ENCODE measurements around the gene PCDHGA6. TPM values are rescaled to one million over a fixed set of nuclear protein-coding genes. Genes with fewer than 3 reads are reported as not detected.
A peak's percentile ranks its signal among the peaks of the same experiment; 100 is the strongest.

PCDHGA6 gene
- total RNA-seq, 3 donors from 2014 or later (not counting 1 experiment from before 2014, with no cell fraction given): 0.20 to 0.75 (median 0.21) TPM

GRCh38 chr5:141419074-141419880 lies 45.6 kb downstream of the PCDHGA6 start:
- Histone ChIP-seq H3K4me3 (ENCODE audit: low read length) (no peak overlapping the region), H3K36me3 (ENCODE audit: control insufficient read depth, insufficient read depth, low read length) (no peaks in the 10 kb centered on the region), H3K9me3 (ENCODE audit: control insufficient read depth, insufficient read depth, low read length) (peaks cover 36% of the 10 kb centered on the region), H3K27me3 (ENCODE audit: control insufficient read depth, insufficient read depth, low read length) (peaks cover 74% of the 10 kb centered on the region), H3K4me1 (ENCODE audit: control insufficient read depth, insufficient read depth, low read length) (peaks cover 15% of the 10 kb centered on the region), H3K27ac (ENCODE audit: low read length) (no peak overlapping the region)
- H3K9me3 Mint-ChIP-seq: peaks cover 0 to 5% of the 10 kb centered on the region in 2 donors
- peaks cover 68 to 69% of the 10 kb centered on the region in 2 donors for H3K27me3 Mint-ChIP-seq (ENCODE audit: low read depth in 2 of 2)
- intact Hi-C loops (cut with micrococcal nuclease): no loop called here
- no peak overlapping the region for H3K4me3 Mint-ChIP-seq
- no peak for DNase-seq
- no peak overlapping the region for H3K27ac Mint-ChIP-seq
- 47% methylated on average over 74 of the region's 74 CpGs for WGBS (ENCODE audit: insufficient coverage)
- TF ChIP-seq CTCF (IDR thresholded peaks at IDR 0.05): no peak
- H3K4me1 Mint-ChIP-seq: peaks cover 14 to 27% of the 10 kb centered on the region in 2 donors
- H3K36me3 Mint-ChIP-seq: peaks cover 18% of the 10 kb centered on the region
- no peak for ATAC-seq

- H3K9me3 Mint-ChIP-seq: peaks cover 0 to 5% of the 10 kb centered on the region in 2 donors
- DNase-seq (peak in 1 of 2 donors; percentile 56), ATAC-seq (peak; percentile 46 to 61 (median 53))
- H3K4me3 ChIP-seq (ENCODE audit: low read length): peak within 1 kb of the TSS; percentile 6
- peaks cover 10 to 18% of the 10 kb centered on the region in 2 donors for H3K4me1 Mint-ChIP-seq
- H3K27me3 ChIP-seq (ENCODE audit: control insufficient read depth, insufficient read depth, low read length): peaks cover 72% of the 10 kb centered on the region
- peak within 1 kb of the TSS; percentile 58 for H3K4me3 Mint-ChIP-seq
- peak; percentile 56 for TF ChIP-seq CTCF (IDR thresholded peaks at IDR 0.05)
- no peak within 1 kb of the TSS for H3K27ac ChIP-seq (ENCODE audit: low read length)
- H3K36me3 ChIP-seq (ENCODE audit: control insufficient read depth, insufficient read depth, low read length): no peaks in the 10 kb centered on the region
- H3K4me1 ChIP-seq (ENCODE audit: control insufficient read depth, insufficient read depth, low read length): peaks cover 11% of the 10 kb centered on the region
- intact Hi-C loops (cut with micrococcal nuclease): loop anchor here (5.0 kb wide), 1 partner anchor 34 kb away; the partner anchor contains the start of gene PCDHGB4
- peaks cover 60% of the 10 kb centered on the region in 2 donors for H3K27me3 Mint-ChIP-seq (ENCODE audit: low read depth in 2 of 2)
- H3K27ac Mint-ChIP-seq: no peak within 1 kb of the TSS
- H3K9me3 ChIP-seq (ENCODE audit: control insufficient read depth, insufficient read depth, low read length): peaks cover 36% of the 10 kb centered on the region
- 9% methylated on average over 41 of the region's 42 CpGs for WGBS (ENCODE audit: insufficient coverage)
- H3K36me3 Mint-ChIP-seq: peaks cover 16% of the 10 kb centered on the region
Observed at GRCh38 chr5:141420855-141421488, 47.3 kb downstream of the PCDHGA6 start, which contains the start of gene PCDHGA11. Gene PCDHGA11 (plus strand): TSS chr5:141421051. CDS start chr5:141421228, 177 bp downstream.

GRCh38 chr5:141421489-141421855 lies 47.8 kb downstream of the PCDHGA6 start:
- WGBS (ENCODE audit: insufficient coverage): 15% methylated on average over 13 of the region's 13 CpGs
- Histone ChIP-seq H3K4me1 (ENCODE audit: control insufficient read depth, insufficient read depth, low read length) (peaks cover 11% of the 10 kb centered on the region), H3K4me3 (ENCODE audit: low read length) (no peak overlapping the region), H3K27me3 (ENCODE audit: control insufficient read depth, insufficient read depth, low read length) (peaks cover 70% of the 10 kb centered on the region), H3K36me3 (ENCODE audit: control insufficient read depth, insufficient read depth, low read length) (no peaks in the 10 kb centered on the region), H3K27ac (ENCODE audit: low read length) (no peak overlapping the region), H3K9me3 (ENCODE audit: control insufficient read depth, insufficient read depth, low read length) (peaks cover 36% of the 10 kb centered on the region)
- Mint-ChIP-seq H3K27ac (no peak overlapping the region), H3K9me3 (peaks cover 0 to 5% of the 10 kb centered on the region in 2 donors), H3K27me3 (ENCODE audit: low read depth in 2 of 2) (peaks cover 55 to 57% of the 10 kb centered on the region in 2 donors), H3K4me3 (peak overlapping the region; percentile 58), H3K4me1 (peaks cover 10 to 18% of the 10 kb centered on the region in 2 donors), H3K36me3 (peaks cover 16% of the 10 kb centered on the region)
- no peak for TF ChIP-seq CTCF (IDR thresholded peaks at IDR 0.05)
- no peak for ATAC-seq
- no peak for DNase-seq
- intact Hi-C loops (cut with micrococcal nuclease): loop anchor here (5.0 kb wide), 1 partner anchor 34 kb away; the partner anchor contains the start of gene PCDHGB4
